Progenitor cell of endocrine pancreas (in vitro differentiated cells): ENCODE data around the gene PARVG. TPM values are rescaled to one million over a fixed set of nuclear protein-coding genes. Genes with fewer than 3 reads are reported as not detected.

Experiments
- DNase-seq: peaks from one replicate; pipeline ENCODE4 v3.0.0; 2021; ENCODE audit warnings: low spot score; ENCODE audit not compliant: unreplicated experiment
- H3K27ac Mint-ChIP-seq: 2 replicates; pipeline ENCODE4 v1.8.0; 2021; ENCODE audit warnings: mild to moderate bottlenecking, moderate library complexity, mixed read lengths
- H3K27me3 Mint-ChIP-seq: 2 replicates; pipeline ENCODE4 v1.8.0; 2021; ENCODE audit warnings: mixed read lengths
- H3K36me3 Mint-ChIP-seq: 2 replicates; pipeline ENCODE4 v1.8.0; 2022; ENCODE audit warnings: mixed read lengths; ENCODE audit not compliant: insufficient read depth
- H3K4me1 Mint-ChIP-seq: 2 replicates; pipeline ENCODE4 v1.8.0; 2021; ENCODE audit warnings: low read depth, mixed read lengths
- H3K4me3 Mint-ChIP-seq: 2 replicates; pipeline ENCODE4 v1.8.0; 2021; ENCODE audit warnings: low read depth, mild to moderate bottlenecking, moderate library complexity, mixed read lengths
- H3K9me3 Mint-ChIP-seq: 2 replicates; pipeline ENCODE4 v1.8.0; 2021; ENCODE audit warnings: low read depth, mixed read lengths
- CTCF ChIP-seq: fragments of 200-600 bp; sonication (generic); IDR thresholded peaks from one replicate; pipeline ENCODE4 v1.5.0; 2021; ENCODE audit warnings: antibody characterized with exemption, mild to moderate bottlenecking; ENCODE audit not compliant: unreplicated experiment
- total RNA-seq: library from RNA; stranded (reverse); gene quantifications from 2 replicates; pipeline ENCODE4 v1.2.1, GENCODE V29; 2021

Gene PARVG
- total RNA-seq, 1 donor from 2014 or later = not detected

- no peaks in the 10 kb centered on the region for H3K9me3 Mint-ChIP-seq
- no peaks in the 10 kb centered on the region for H3K4me1 Mint-ChIP-seq
- no peak overlapping the region for H3K4me3 Mint-ChIP-seq
- peaks cover 19% of the 10 kb centered on the region for H3K27me3 Mint-ChIP-seq
- no peak for TF ChIP-seq CTCF
- no peaks in the 10 kb centered on the region for H3K36me3 Mint-ChIP-seq
- no peak overlapping the region for H3K27ac Mint-ChIP-seq
- DNase-seq = no peak
Observed at GRCh38 chr22:44199866-44200265, 19.1 kb downstream of the PARVG start.

GRCh38 chr22:44200451-44200850 lies 19.7 kb downstream of the PARVG start:
- no peaks in the 10 kb centered on the region for H3K9me3 Mint-ChIP-seq
- no peak for DNase-seq
- no peak overlapping the region for H3K4me3 Mint-ChIP-seq
- no peak overlapping the region for H3K27ac Mint-ChIP-seq
- no peaks in the 10 kb centered on the region for H3K36me3 Mint-ChIP-seq
- H3K27me3 Mint-ChIP-seq = peaks cover 16% of the 10 kb centered on the region
- no peak for TF ChIP-seq CTCF
- no peaks in the 10 kb centered on the region for H3K4me1 Mint-ChIP-seq

- Mint-ChIP-seq H3K27me3 (peaks cover 16% of the 10 kb centered on the region), H3K9me3 (no peaks in the 10 kb centered on the region), H3K4me3 (no peak overlapping the region), H3K4me1 (no peaks in the 10 kb centered on the region), H3K27ac (no peak overlapping the region), H3K36me3 (no peaks in the 10 kb centered on the region)
- no peak for TF ChIP-seq CTCF
- DNase-seq = no peak
Observed at GRCh38 chr22:44200855-44201550, 20.3 kb downstream of the PARVG start.

GRCh38 chr22:44201665-44202064 lies 20.9 kb downstream of the PARVG start:
- Mint-ChIP-seq H3K4me3 (no peak overlapping the region), H3K9me3 (no peaks in the 10 kb centered on the region), H3K27me3 (peaks cover 16% of the 10 kb centered on the region), H3K27ac (no peak overlapping the region), H3K4me1 (no peaks in the 10 kb centered on the region), H3K36me3 (no peaks in the 10 kb centered on the region)
- no peak for DNase-seq
- no peak for TF ChIP-seq CTCF

GRCh38 chr22:44202261-44202789 lies 21.6 kb downstream of the PARVG start:
- TF ChIP-seq CTCF = no peak
- H3K4me3 Mint-ChIP-seq = no peak overlapping the region
- no peak overlapping the region for H3K27ac Mint-ChIP-seq
- H3K27me3 Mint-ChIP-seq = peaks cover 16% of the 10 kb centered on the region
- no peaks in the 10 kb centered on the region for H3K4me1 Mint-ChIP-seq
- H3K36me3 Mint-ChIP-seq = no peaks in the 10 kb centered on the region
- no peaks in the 10 kb centered on the region for H3K9me3 Mint-ChIP-seq
- DNase-seq = no peak
